Fibroblast of lung (primary cell): ENCODE results near the gene RBBP6. TPM values are rescaled to one million over a fixed set of nuclear protein-coding genes. Genes with fewer than 3 reads are reported as not detected.
"Not testable (repeated sequence)": the region's sequence is repeated elsewhere in the genome, so short reads cannot be mapped to it uniquely, and the experiment has no call there.

Experiments
- DNase-seq, 2 donors: peaks; one replicate each; pipeline versions ENCODE4 v3.0.0 to v3.0.0-alpha.2; 2010; ENCODE audit warnings: low read depth in 2 of 2
- H2AFZ ChIP-seq: 2 replicates; pipeline ENCODE4 v1.5.1; 2012; ENCODE audit warnings: low read length, control low read depth, inconsistent platforms
- H3K27ac ChIP-seq: 2 replicates; pipeline ENCODE4 v1.5.1; 2011; ENCODE audit warnings: low read length, control low read depth; ENCODE audit not compliant: insufficient read depth
- H3K27me3 ChIP-seq: 2 replicates; pipeline ENCODE4 v1.5.1; 2011; ENCODE audit warnings: mild to moderate bottlenecking, low read length; ENCODE audit not compliant: control insufficient read depth, insufficient read depth
- H3K36me3 ChIP-seq: 2 replicates; pipeline ENCODE4 v1.5.1; 2011; ENCODE audit warnings: low read length; ENCODE audit not compliant: control insufficient read depth, insufficient read depth
- H3K4me1 ChIP-seq: 2 replicates; pipeline ENCODE4 v1.5.1; 2011; ENCODE audit warnings: low read length; ENCODE audit not compliant: control insufficient read depth, insufficient read depth; ENCODE audit errors: extremely low read depth
- H3K4me2 ChIP-seq: 2 replicates; pipeline ENCODE4 v1.5.1; 2011; ENCODE audit warnings: low read length, control low read depth; ENCODE audit not compliant: insufficient read depth; ENCODE audit errors: extremely low read depth
- H3K4me3 ChIP-seq, 4 experiments: fragments of 200-600 bp in 1 of 4; sonication (generic) in 1 of 4; replicated peaks in 1 of 4; 2 replicates each; pipeline ENCODE4 v1.5.1; 2011 to 2016; ENCODE audit warnings: low read length in 4 of 4, low read depth in 3 of 4, mild to moderate bottlenecking in 3 of 4, control low read depth in 2 of 4, inconsistent platforms in 1 of 4, mixed read lengths in 1 of 4; ENCODE audit not compliant: insufficient read depth in 1 of 4; ENCODE audit errors: control extremely low read depth in 1 of 4
- H3K79me2 ChIP-seq: 2 replicates; pipeline ENCODE4 v1.5.1; 2012; ENCODE audit warnings: mild to moderate bottlenecking, low read length, inconsistent platforms; ENCODE audit not compliant: control insufficient read depth, insufficient read depth
- H3K9ac ChIP-seq: 2 replicates; pipeline ENCODE4 v1.5.1; 2011; ENCODE audit warnings: mild to moderate bottlenecking, low read length, control low read depth; ENCODE audit not compliant: insufficient read depth
- H3K9me3 ChIP-seq: 2 replicates; pipeline ENCODE4 v1.5.1; 2012; ENCODE audit warnings: low read depth, low read length; ENCODE audit not compliant: control insufficient read depth, insufficient read depth
- H4K20me1 ChIP-seq: 2 replicates; pipeline ENCODE4 v1.5.1; 2011; ENCODE audit warnings: low read length; ENCODE audit not compliant: control insufficient read depth, insufficient read depth; ENCODE audit errors: extremely low read depth
- EZH2 ChIP-seq: IDR thresholded peaks from 2 replicates; pipeline ENCODE4 v1.5.1; 2012; ENCODE audit warnings: low read length, control low read depth, mild to moderate bottlenecking; ENCODE audit errors: missing control alignments
- polyA plus RNA-seq, 2 donors: library from polyadenylated mRNA; depleted of rRNA in 1 of 2; stranded (reverse) in 1 of 2; unstranded in 1 of 2; fragments of >200 nt; gene quantifications; 2 replicates each; pipeline ENCODE4 v1.2.1, GENCODE V29; 2011 to 2012; ENCODE audit warnings: missing spikeins in 1 of 2
- total RNA-seq: library from RNA; depleted of rRNA; stranded (reverse); fragments of >200 nt; gene quantifications from 2 replicates; pipeline ENCODE4 v1.2.1, GENCODE V29; 2014
- TF ChIP-seq, protein P1 (sequence below), 2 donors: IDR thresholded peaks in 1 of 2; conservative IDR thresholded peaks in 1 of 2; 1 replicate in 1 of 2; 2 replicates in 1 of 2; pipeline ENCODE4 v1.5.1; 2011 to 2012; ENCODE audit warnings: low read length in 2 of 2, control low read depth in 1 of 2, inconsistent platforms in 1 of 2, low read depth in 1 of 2, mild to moderate bottlenecking in 1 of 2

The RBBP6 gene
- total and polyA plus RNA-seq, 2 donors (not counting 1 experiment from before 2014, with no cell fraction given) = 16.8 to 26.4 TPM

DNA sequence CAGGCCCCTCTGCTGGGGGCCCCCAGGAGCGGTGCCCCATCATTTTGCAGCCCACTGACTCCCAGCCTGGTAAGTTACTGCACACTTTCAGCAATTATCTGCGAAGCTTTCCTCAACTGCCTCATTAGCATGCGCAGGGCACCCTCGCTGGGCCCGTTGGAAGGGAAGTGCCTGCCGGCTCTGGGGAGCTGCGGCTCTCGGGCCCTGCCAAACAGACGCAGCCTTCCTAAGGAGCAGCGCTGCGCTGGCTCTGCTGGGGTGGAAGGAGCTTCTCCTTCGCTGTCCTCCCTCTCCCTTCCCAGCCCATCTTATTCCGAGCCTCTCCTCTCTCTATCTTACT is 71.0 kb downstream of the RBBP6 start:
- no peaks in the 10 kb centered on the region for H4K20me1 ChIP-seq
- DNase-seq = peak; percentile 28 to 46
- H3K27ac ChIP-seq = no peak overlapping the region
- H3K27me3 ChIP-seq = peaks cover 5% of the 10 kb centered on the region
- H3K9me3 ChIP-seq = no peaks in the 10 kb centered on the region
- H3K4me2 ChIP-seq = peak overlapping the region; percentile 73
- no peak overlapping the region for H3K9ac ChIP-seq
- H3K4me3 ChIP-seq = peak overlapping the region in 1 of 4 experiments; percentile 17
- no peaks in the 10 kb centered on the region for H3K79me2 ChIP-seq
- peak overlapping the region; percentile 79 for H2AFZ ChIP-seq
- no peaks in the 10 kb centered on the region for H3K36me3 ChIP-seq
- TF ChIP-seq, protein P1, sequence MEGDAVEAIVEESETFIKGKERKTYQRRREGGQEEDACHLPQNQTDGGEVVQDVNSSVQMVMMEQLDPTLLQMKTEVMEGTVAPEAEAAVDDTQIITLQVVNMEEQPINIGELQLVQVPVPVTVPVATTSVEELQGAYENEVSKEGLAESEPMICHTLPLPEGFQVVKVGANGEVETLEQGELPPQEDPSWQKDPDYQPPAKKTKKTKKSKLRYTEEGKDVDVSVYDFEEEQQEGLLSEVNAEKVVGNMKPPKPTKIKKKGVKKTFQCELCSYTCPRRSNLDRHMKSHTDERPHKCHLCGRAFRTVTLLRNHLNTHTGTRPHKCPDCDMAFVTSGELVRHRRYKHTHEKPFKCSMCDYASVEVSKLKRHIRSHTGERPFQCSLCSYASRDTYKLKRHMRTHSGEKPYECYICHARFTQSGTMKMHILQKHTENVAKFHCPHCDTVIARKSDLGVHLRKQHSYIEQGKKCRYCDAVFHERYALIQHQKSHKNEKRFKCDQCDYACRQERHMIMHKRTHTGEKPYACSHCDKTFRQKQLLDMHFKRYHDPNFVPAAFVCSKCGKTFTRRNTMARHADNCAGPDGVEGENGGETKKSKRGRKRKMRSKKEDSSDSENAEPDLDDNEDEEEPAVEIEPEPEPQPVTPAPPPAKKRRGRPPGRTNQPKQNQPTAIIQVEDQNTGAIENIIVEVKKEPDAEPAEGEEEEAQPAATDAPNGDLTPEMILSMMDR (conservative IDR thresholded peaks at IDR 0.05 in 1 of 2, IDR thresholded peaks at IDR 0.05 in 1 of 2; ENCODE audit: low read depth in 1 of 2, low read length in 2 of 2) = no peak
- no peak for TF ChIP-seq EZH2
- peaks cover 3% of the 10 kb centered on the region for H3K4me1 ChIP-seq

DNA sequence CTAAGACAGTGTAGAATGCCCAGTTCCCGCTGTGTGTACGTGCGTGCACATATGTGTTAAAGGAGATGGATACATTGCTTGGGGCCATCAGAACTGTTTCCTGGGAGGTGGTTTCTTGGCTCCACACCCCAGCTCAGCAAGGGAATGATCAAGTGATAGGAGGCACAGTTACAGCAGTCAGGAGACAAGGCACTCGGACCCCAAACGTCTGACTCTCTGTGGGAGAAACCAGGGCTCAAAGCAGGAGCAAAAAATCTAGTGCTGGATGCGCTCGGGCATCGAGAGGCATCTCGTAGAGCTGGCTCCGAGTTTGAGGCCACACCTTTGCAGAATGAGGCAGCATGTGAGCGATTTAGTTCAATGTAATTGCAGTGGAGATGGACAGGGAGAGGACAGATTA is 71.9 kb downstream of the RBBP6 start:
- no peak for TF ChIP-seq EZH2
- TF ChIP-seq, protein P1 (conservative IDR thresholded peaks at IDR 0.05 in 1 of 2, IDR thresholded peaks at IDR 0.05 in 1 of 2; ENCODE audit: low read depth in 1 of 2, low read length in 2 of 2) = no peak

DNA sequence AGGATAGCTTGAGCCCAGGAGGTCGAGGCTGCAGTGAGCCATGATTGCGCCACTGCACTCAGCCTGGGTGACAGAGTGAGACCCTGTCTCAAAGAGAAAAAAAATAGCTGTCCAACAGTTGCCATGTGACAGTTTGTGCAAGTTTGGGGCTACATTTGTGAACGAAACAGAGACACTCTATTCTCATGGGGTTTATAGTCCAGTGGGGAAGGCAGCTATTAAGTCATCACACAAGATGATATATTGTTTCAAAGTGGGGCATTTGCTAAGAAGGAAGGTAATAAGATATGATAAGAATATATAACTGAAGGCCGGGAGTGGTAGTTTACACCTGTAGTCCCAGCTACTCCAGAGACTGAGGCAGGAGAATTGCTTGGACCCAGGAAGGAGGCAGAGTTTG is 73.3 kb downstream of the RBBP6 start:
- Histone ChIP-seq H3K27ac (no peak overlapping the region), H3K9ac (no peak overlapping the region), H3K4me1 (peaks cover 3% of the 10 kb centered on the region), H3K36me3 (no peaks in the 10 kb centered on the region), H3K4me3 (no peak overlapping the region), H3K27me3 (peaks cover 5% of the 10 kb centered on the region), H2AFZ (no peak overlapping the region), H3K79me2 (no peaks in the 10 kb centered on the region), H3K4me2 (no peak overlapping the region), H4K20me1 (no peaks in the 10 kb centered on the region), H3K9me3 (no peaks in the 10 kb centered on the region)
- DNase-seq = no peak
- no peak for TF ChIP-seq EZH2
- TF ChIP-seq, protein P1 (conservative IDR thresholded peaks at IDR 0.05 in 1 of 2, IDR thresholded peaks at IDR 0.05 in 1 of 2; ENCODE audit: low read depth in 1 of 2, low read length in 2 of 2) = no peak

More for the DNA sequence above, 71.9 kb downstream of the RBBP6 start:
- no peak overlapping the region for H2AFZ ChIP-seq
- no peak overlapping the region for H3K27ac ChIP-seq
- H3K4me3 ChIP-seq = no peak overlapping the region
- DNase-seq = no peak
- no peak overlapping the region for H3K9ac ChIP-seq
- no peaks in the 10 kb centered on the region for H3K9me3 ChIP-seq
- peaks cover 5% of the 10 kb centered on the region for H3K27me3 ChIP-seq
- H3K36me3 ChIP-seq = no peaks in the 10 kb centered on the region
- no peaks in the 10 kb centered on the region for H3K79me2 ChIP-seq
- H3K4me2 ChIP-seq = no peak overlapping the region
- H4K20me1 ChIP-seq = no peaks in the 10 kb centered on the region
- peaks cover 3% of the 10 kb centered on the region for H3K4me1 ChIP-seq

GRCh38 chr16:24613267-24613666 is 73.9 kb downstream of the RBBP6 start:
- H3K4me3 ChIP-seq, H3K9ac ChIP-seq, H2AFZ ChIP-seq, H3K36me3 ChIP-seq, H3K27ac ChIP-seq, DNase-seq, H3K4me1 ChIP-seq, H4K20me1 ChIP-seq, H3K9me3 ChIP-seq, H3K79me2 ChIP-seq, H3K27me3 ChIP-seq, H3K4me2 ChIP-seq: not testable (repeated sequence)
